Neuronal stem cell (in vitro differentiated cells): Measurements from ENCODE around the gene DDHD1.
"Not testable (repeated sequence)": the region's sequence is repeated elsewhere in the genome, so short reads cannot be mapped to it uniquely, and the experiment has no call there.

Source experiments
- DNase-seq: peaks from one replicate; pipeline ENCODE4 v3.0.0-alpha.2; 2013; ENCODE audit warnings: low spot score
- H2AFZ ChIP-seq: one replicate; pipeline ENCODE4 v1.6.1; 2013; ENCODE audit warnings: mild to moderate bottlenecking, low read length, inconsistent platforms
- H2AK5ac ChIP-seq: 2 replicates; pipeline ENCODE4 v1.6.1; 2013; ENCODE audit warnings: low read depth, mild to moderate bottlenecking, inconsistent platforms, low read length, moderate library complexity, mixed read lengths
- H2BK120ac ChIP-seq: 2 replicates; pipeline ENCODE4 v1.6.1; 2013; ENCODE audit warnings: low read depth, mild to moderate bottlenecking, inconsistent platforms, low read length, moderate library complexity, mixed read lengths
- H2BK12ac ChIP-seq: one replicate; pipeline ENCODE4 v1.6.1; 2013; ENCODE audit warnings: low read length, inconsistent platforms
- H2BK15ac ChIP-seq: 2 replicates; pipeline ENCODE4 v1.6.1; 2013; ENCODE audit warnings: mild to moderate bottlenecking, low read length, inconsistent platforms, mixed read lengths
- H2BK5ac ChIP-seq: one replicate; pipeline ENCODE4 v1.6.1; 2013; ENCODE audit warnings: inconsistent platforms, mild to moderate bottlenecking, low read length, moderate library complexity
- H3K14ac ChIP-seq: one replicate; pipeline ENCODE4 v1.6.1; 2013; ENCODE audit warnings: low read length, inconsistent platforms
- H3K18ac ChIP-seq: 2 replicates; pipeline ENCODE4 v1.6.1; 2013; ENCODE audit warnings: low read length, inconsistent platforms
- H3K23ac ChIP-seq: 2 replicates; pipeline ENCODE4 v1.6.1; 2013; ENCODE audit warnings: low read depth, mild to moderate bottlenecking, mixed read lengths, low read length, inconsistent platforms; ENCODE audit not compliant: poor library complexity
- H3K27ac ChIP-seq: replicated peaks from 3 replicates; pipeline ENCODE4 v1.5.1; 2013; ENCODE audit warnings: low read length, inconsistent platforms
- H3K27me3 ChIP-seq, 3 experiments: 2 replicates each; pipeline ENCODE4 v1.6.1; 2013; ENCODE audit warnings: low read length in 3 of 3, mild to moderate bottlenecking in 2 of 3, inconsistent platforms in 1 of 3, low read depth in 1 of 3, mixed read lengths in 1 of 3, moderate library complexity in 1 of 3; ENCODE audit not compliant: control insufficient read depth in 3 of 3, insufficient read depth in 3 of 3
- H3K36me3 ChIP-seq, 2 donors: replicated peaks in 1 of 2; 2 replicates each; pipeline ENCODE4 v1.6.1; 2013; ENCODE audit warnings: low read length in 2 of 2; ENCODE audit not compliant: control insufficient read depth in 2 of 2, insufficient read depth in 2 of 2
- H3K4ac ChIP-seq: 2 replicates; pipeline ENCODE4 v1.6.1; 2013; ENCODE audit warnings: inconsistent platforms, mild to moderate bottlenecking, low read length, moderate library complexity
- H3K4me1 ChIP-seq, 2 donors: 1 replicate in 1 of 2; 2 replicates in 1 of 2; pipeline ENCODE4 v1.6.1; 2013; ENCODE audit warnings: low read length in 2 of 2, low read depth in 1 of 2; ENCODE audit not compliant: control insufficient read depth in 2 of 2, insufficient read depth in 1 of 2
- H3K4me2 ChIP-seq: one replicate; pipeline ENCODE4 v1.6.1; 2013; ENCODE audit warnings: mild to moderate bottlenecking, low read length, inconsistent platforms; ENCODE audit not compliant: insufficient read depth, poor library complexity, severe bottlenecking
- H3K4me3 ChIP-seq, 2 donors: 2 replicates each; pipeline ENCODE4 v1.5.1; 2013; ENCODE audit warnings: low read length in 2 of 2, mild to moderate bottlenecking in 2 of 2, inconsistent platforms in 1 of 2, moderate library complexity in 1 of 2
- H3K79me1 ChIP-seq: one replicate; pipeline ENCODE4 v1.6.1; 2013; ENCODE audit warnings: low read depth, mild to moderate bottlenecking, inconsistent platforms, low read length, moderate library complexity
- H3K9ac ChIP-seq: one replicate; pipeline ENCODE4 v1.6.1; 2013; ENCODE audit warnings: mild to moderate bottlenecking, low read depth, low read length, inconsistent platforms; ENCODE audit not compliant: poor library complexity
- H3K9me3 ChIP-seq, 2 donors: replicated peaks in 1 of 2; 2 replicates each; pipeline versions ENCODE3 to v1.6.1; 2013; ENCODE audit warnings: low read length in 2 of 2, mild to moderate bottlenecking in 2 of 2, inconsistent platforms in 1 of 2, low read depth in 1 of 2, mixed read lengths in 1 of 2, moderate library complexity in 1 of 2; ENCODE audit not compliant: control insufficient read depth in 2 of 2, insufficient read depth in 1 of 2
- H4K8ac ChIP-seq: one replicate; pipeline ENCODE4 v1.6.1; 2013; ENCODE audit warnings: low read depth, mild to moderate bottlenecking, inconsistent platforms, low read length, moderate library complexity
- H4K91ac ChIP-seq: one replicate; pipeline ENCODE4 v1.6.1; 2013; ENCODE audit warnings: low read length, low read depth, mild to moderate bottlenecking, inconsistent platforms; ENCODE audit not compliant: poor library complexity
- WGBS, 2 donors: extraction: QIAGEN DNeasy Blood & Tissue Kit; methylation state at CpG; one replicate each; pipeline ENCODE4 v1.1.7; 2013; ENCODE audit warnings: missing lambda C conversion rate in 2 of 2, mixed read lengths in 1 of 2; ENCODE audit not compliant: insufficient read length in 2 of 2, insufficient replicate concordance in 1 of 2; ENCODE audit errors: extremely low coverage in 2 of 2; 5-methylcytosine and 5-hydroxymethylcytosine counted together

The DDHD1 gene

GRCh38 chr14:53090853-53091252 lies 62.3 kb downstream of the DDHD1 start:
- Histone ChIP-seq H2BK5ac (no peak overlapping the region), H2BK120ac (no peak overlapping the region), H3K27ac (no peak overlapping the region), H4K91ac (no peak overlapping the region), H3K4me3 (no peak overlapping the region), H3K9me3 (no peaks in the 10 kb centered on the region), H2BK12ac (no peak overlapping the region), H2AFZ (no peak overlapping the region), H3K4me2 (no peak overlapping the region), H2BK15ac (no peak overlapping the region), H3K23ac (no peak overlapping the region), H2AK5ac (no peak overlapping the region), H3K4me1 (no peaks in the 10 kb centered on the region), H4K8ac (no peak overlapping the region), H3K27me3 (no peaks in the 10 kb centered on the region), H3K36me3 (peaks cover 0 to 13% of the 10 kb centered on the region in 2 donors), H3K4ac (no peak overlapping the region), H3K14ac (no peak overlapping the region), H3K18ac (no peak overlapping the region), H3K9ac (no peak overlapping the region), H3K79me1 (no peaks in the 10 kb centered on the region)
- DNase-seq: no peak
- no CpG with 5 or more reads among the region's 2 CpGs for WGBS, 2 donors

- not testable (repeated sequence) for H3K23ac ChIP-seq, H2AFZ ChIP-seq, H2BK12ac ChIP-seq, H3K27ac ChIP-seq, H3K4ac ChIP-seq, H2BK120ac ChIP-seq, H3K14ac ChIP-seq, H2BK5ac ChIP-seq, H4K8ac ChIP-seq, H3K9ac ChIP-seq, H4K91ac ChIP-seq, H3K4me2 ChIP-seq, H3K4me3 ChIP-seq, DNase-seq, H3K18ac ChIP-seq, H3K79me1 ChIP-seq, H3K9me3 ChIP-seq, H2AK5ac ChIP-seq, H3K27me3 ChIP-seq, H2BK15ac ChIP-seq, H3K4me1 ChIP-seq
- WGBS, 2 donors: no CpG with 5 or more reads among the region's 7 CpGs
- H3K36me3 ChIP-seq: peaks cover 0 to 10% of the 10 kb centered on the region in 2 donors
Observed at GRCh38 chr14:53084954-53085353, 68.2 kb downstream of the DDHD1 start.

DNA sequence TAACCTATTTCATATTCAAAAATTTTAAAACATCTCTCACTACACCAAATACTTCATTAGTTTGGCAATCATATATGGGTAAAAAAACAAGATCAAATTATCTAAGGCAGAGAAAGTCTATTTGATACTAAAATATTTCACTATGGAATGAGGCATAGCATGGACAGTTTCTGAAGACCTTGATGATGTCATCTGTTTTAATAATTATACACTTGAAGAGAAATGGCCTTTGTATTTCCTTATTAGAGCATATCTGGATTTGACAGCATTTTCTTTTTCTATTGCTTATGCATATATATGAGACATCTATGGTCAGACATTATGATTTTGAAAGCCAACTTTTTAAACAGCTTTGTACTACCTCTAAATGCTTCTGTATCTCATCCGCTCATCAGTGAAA lies 88.6 kb downstream of the DDHD1 start:
- H3K36me3 ChIP-seq: peaks cover 0 to 15% of the 10 kb centered on the region in 2 donors
- no peak for DNase-seq

GRCh38 chr14:53062856-53063255 lies 90.3 kb downstream of the DDHD1 start:
- DNase-seq: no peak
- H3K27me3 ChIP-seq: no peaks in the 10 kb centered on the region
- H3K79me1 ChIP-seq: no peaks in the 10 kb centered on the region
- no peak overlapping the region for H3K18ac ChIP-seq
- H2AK5ac ChIP-seq: no peak overlapping the region
- WGBS, 2 donors: no CpG with 5 or more reads among the region's 8 CpGs
- peaks cover 0 to 21% of the 10 kb centered on the region in 2 donors for H3K36me3 ChIP-seq
- H2BK12ac ChIP-seq: no peak overlapping the region
- H3K14ac ChIP-seq: no peak overlapping the region
- no peak overlapping the region for H2AFZ ChIP-seq
- no peak overlapping the region for H3K27ac ChIP-seq
- no peak overlapping the region for H2BK120ac ChIP-seq
- H3K23ac ChIP-seq: no peak overlapping the region
- no peak overlapping the region for H4K91ac ChIP-seq
- H3K4me2 ChIP-seq: no peak overlapping the region
- H3K4me3 ChIP-seq: no peak overlapping the region
- no peak overlapping the region for H2BK5ac ChIP-seq
- no peak overlapping the region for H4K8ac ChIP-seq
- no peaks in the 10 kb centered on the region for H3K4me1 ChIP-seq
- no peak overlapping the region for H3K9ac ChIP-seq
- no peaks in the 10 kb centered on the region for H3K9me3 ChIP-seq
- H2BK15ac ChIP-seq: no peak overlapping the region
- no peak overlapping the region for H3K4ac ChIP-seq

More for the DNA sequence above, 88.6 kb downstream of the DDHD1 start:
- WGBS, 2 donors: no CpG with 5 or more reads among the region's 1 CpG
- H3K9ac ChIP-seq: no peak overlapping the region
- H2BK120ac ChIP-seq: no peak overlapping the region
- H3K4me2 ChIP-seq: no peak overlapping the region
- no peak overlapping the region for H2BK12ac ChIP-seq
- H4K8ac ChIP-seq: no peak overlapping the region
- no peak overlapping the region for H2BK15ac ChIP-seq
- no peak overlapping the region for H3K18ac ChIP-seq
- no peaks in the 10 kb centered on the region for H3K27me3 ChIP-seq
- no peak overlapping the region for H3K27ac ChIP-seq
- no peak overlapping the region for H4K91ac ChIP-seq
- no peak overlapping the region for H3K14ac ChIP-seq
- no peaks in the 10 kb centered on the region for H3K4me1 ChIP-seq
- H3K4ac ChIP-seq: no peak overlapping the region
- no peak overlapping the region for H3K4me3 ChIP-seq
- no peak overlapping the region for H2AK5ac ChIP-seq
- no peaks in the 10 kb centered on the region for H3K9me3 ChIP-seq
- no peak overlapping the region for H3K23ac ChIP-seq
- H3K79me1 ChIP-seq: no peaks in the 10 kb centered on the region
- H2AFZ ChIP-seq: no peak overlapping the region
- H2BK5ac ChIP-seq: no peak overlapping the region
